ENCODE results near the gene ZDHHC14.

ZDHHC14 gene

DNA sequence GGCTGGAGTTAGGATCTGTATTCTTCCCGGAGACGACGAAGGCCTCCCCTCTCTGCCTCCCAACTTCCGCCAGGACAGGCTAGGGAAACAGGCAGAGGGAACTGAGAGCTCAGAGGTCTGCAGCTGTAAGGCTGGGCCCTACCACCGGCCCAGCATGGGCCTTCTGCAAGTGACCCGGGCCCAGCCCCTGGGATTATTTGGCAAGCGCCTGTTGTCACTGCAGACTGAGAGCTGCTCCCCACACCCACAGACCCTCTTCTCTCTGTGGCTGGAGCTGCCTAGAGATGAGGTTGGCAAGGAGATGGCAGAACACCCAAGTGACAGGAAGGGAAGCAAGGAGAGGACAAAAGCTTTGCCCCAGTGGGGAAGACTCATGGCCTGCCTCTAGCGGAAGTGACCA is 212.6 kb downstream of the ZDHHC14 start:
- DNase-seq (ENCODE audit: low read depth in 1 of 2, low spot score in 1 of 2) = no peak

DNA sequence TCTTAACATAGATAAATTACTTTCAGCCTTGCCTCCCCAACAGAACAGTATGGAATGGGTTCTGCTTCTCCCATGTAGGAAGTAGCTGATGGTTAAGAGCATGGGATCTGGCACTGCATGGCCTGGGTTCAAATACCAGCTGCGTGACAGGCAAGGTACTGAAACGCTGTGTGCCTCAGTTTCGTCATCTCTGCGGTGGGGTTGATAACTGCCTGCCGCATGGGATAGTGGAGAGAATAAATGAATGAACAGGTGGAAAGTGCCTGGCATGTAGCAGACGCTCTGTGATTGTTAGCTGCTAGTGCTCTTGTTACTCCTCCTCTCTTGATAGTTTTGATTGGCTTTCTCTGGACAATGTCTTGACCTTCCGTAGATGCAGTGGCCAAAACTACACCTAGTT is 213.3 kb downstream of the ZDHHC14 start:
- DNase-seq (ENCODE audit: low read depth in 1 of 2, low spot score in 1 of 2) = no peak

DNA sequence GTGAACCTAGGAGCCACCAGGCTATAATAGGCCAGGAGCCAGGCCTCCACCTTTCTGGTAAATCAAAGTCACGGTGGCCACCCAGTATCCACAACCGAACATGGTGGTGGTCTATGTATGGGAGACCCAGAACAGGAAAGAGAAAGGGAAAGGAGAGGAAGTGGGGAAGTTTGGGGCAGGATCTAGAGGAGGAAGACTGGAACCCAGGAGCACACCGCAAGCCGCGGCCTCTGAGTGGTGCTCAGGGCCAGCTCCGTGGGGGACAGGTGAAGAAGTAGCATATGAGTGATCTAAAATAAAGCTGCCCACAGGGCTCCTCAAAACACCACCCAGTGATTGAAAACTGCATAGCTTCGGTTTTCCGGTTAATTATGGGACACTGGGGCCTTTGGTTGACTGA is 214.8 kb downstream of the ZDHHC14 start:
- no peak for DNase-seq (ENCODE audit: low read depth in 1 of 2, low spot score in 1 of 2)

DNA sequence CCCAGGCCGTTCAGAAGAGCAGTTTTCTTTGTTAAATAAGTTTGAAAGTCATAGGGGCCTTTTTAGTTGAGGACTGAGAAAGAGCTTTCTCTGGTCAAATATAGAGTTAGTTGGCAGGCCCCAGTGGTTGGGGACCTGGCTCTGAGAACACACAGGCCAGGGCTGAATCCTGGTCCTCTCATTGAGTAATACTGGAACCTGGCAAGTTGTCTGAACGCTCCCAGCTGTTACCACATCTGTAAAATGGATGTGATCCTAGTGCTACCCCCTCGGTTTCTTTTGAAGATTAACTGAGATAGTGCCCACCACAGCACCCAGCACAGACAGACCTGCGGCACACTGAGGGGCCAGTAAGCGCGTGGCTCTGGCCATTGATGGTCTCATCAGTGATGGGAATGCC is 215.5 kb downstream of the ZDHHC14 start:
- no peak for DNase-seq (ENCODE audit: low read depth in 1 of 2, low spot score in 1 of 2)

DNA sequence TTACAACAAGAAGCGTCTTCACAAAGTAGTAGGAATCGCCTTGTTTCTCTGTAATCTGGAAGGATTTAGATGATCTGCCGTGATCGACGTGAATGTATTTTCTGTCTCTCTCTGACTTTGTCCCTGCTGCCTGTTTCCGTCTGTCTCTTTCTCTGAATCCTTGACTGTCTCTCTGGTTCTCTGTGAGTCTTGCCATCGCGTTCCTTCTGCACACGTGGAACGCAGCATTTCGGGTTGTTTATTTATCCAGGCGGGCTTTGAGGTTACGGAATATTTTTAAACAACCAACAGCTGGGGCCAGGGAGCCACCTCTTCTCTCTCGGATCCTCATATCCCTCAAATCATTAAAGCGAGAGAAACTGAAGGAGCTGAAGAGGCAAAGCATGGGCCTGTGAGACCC is 215.9 kb downstream of the ZDHHC14 start:
- DNase-seq (ENCODE audit: low read depth in 1 of 2, low spot score in 1 of 2) = no peak

DNA sequence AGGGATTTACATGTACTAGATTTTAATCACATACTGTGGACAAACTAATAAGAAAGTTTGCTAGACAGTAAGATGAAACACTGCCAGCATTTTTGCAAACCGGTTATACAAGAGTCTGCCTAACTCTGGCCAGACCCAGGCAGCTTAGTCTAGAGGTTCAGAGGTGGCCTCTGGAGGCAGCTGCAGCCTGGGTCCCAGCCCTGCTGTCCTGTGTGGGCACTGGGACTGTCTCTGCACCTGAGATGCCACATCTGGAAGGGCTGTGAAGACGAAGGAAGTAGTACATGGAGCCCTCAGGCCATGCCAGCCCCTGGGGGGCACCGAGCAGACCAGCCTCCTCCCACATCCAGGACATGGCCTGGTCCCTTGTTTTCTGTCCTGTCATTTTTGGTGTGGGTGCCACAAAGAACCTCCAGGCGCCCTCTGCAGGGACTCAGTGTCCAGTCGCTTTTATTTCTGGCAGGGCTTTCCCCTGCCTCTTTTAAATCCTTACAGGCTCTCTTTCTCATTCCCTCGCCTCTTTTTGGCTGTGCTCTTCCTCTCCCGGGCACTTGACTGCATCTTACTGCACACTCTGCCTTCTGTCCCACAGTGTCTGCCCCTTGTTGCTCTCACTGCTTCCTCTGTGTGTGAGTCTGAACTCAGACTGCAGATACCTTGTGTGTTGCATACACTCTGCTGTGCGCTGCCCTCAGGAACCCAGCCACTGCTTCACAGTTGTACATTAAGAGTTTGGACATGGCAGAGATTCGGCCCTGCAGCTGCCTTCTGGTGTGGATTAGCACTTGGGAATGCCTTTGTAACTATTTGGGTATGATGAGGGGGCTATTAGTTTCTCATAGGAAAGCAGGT is 216.7 kb downstream of the ZDHHC14 start:
- DNase-seq (ENCODE audit: low read depth in 1 of 2, low spot score in 1 of 2) = no peak

DNA sequence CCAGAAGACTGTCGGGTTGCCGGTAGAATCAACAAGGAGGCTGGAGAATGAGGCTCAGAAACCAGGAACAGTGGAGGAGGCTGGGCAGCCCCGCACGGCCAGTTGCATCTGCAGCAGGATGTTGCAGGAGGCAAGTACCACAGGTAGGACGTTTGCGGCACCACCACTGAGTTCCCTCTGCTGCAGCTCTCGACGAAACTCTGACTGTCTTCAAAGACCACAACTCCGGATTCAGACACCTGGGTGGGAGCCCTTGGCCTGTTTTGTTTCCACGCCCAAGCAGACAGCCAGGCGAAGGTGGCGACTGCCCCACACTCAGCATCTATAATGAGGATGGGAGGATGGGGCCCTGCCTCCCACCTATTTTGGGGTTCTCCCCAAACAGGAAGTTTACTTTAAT is 218.2 kb downstream of the ZDHHC14 start:
- no peak for DNase-seq (ENCODE audit: low read depth in 1 of 2, low spot score in 1 of 2)

DNA sequence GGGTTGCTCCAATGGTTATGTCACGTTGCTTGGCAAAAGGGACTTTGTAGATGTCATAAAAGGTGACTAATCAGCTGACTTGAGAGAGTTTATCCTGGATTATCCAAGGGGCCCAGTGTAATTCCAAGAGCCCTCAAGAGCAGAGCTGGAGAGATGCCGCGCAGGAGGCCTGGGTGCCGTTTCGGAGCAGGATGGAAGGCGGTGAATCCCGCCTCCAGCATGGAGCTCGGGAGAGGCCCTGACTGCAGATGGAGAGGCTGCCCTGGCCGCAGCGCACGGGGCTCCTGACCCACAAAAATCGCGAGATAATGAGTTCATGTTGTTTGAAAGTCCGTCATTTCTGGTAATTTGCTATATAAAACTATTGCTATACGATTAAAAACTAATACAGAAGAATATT is 219.8 kb downstream of the ZDHHC14 start:
- DNase-seq (ENCODE audit: low read depth in 1 of 2, low spot score in 1 of 2) = no peak

DNA sequence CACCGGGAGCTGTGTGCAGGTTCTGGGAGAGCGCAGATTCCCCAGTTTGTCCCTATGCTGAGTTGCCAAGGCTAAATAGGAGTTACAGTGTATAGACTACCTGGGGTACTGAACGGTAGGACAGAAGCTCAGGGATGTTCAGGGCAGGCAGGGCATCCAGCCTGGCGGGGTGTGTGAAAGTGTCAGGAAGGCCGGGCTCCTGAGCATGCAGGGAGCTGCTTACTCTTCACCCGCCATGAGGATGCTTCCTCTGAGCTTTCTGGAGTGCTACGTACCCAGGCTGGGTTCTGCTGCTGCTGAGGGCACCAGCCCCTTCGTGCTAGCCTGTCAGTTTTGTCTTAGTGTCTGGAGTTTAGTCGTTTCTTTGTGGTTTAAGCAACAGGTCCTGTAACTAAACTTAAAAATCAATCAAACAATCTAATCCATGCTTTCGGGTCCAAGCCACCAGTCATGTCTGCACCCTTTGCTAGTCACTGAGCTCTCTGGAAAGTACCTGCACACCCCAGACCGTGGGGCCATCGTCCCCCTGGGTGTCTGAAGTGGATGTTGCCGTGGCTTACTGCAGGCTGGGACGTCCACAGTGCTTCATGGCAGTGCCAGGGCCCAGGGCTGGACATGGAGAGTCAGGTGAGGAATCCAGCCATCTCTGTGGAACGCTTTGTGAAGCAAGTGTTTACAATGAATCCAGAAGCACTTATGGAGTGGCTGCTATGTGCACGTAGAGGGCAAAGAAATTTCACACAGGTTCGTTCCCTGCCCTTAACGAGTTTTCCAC is 221.7 kb downstream of the ZDHHC14 start:
- DNase-seq (ENCODE audit: low read depth in 1 of 2, low spot score in 1 of 2) = no peak

DNA sequence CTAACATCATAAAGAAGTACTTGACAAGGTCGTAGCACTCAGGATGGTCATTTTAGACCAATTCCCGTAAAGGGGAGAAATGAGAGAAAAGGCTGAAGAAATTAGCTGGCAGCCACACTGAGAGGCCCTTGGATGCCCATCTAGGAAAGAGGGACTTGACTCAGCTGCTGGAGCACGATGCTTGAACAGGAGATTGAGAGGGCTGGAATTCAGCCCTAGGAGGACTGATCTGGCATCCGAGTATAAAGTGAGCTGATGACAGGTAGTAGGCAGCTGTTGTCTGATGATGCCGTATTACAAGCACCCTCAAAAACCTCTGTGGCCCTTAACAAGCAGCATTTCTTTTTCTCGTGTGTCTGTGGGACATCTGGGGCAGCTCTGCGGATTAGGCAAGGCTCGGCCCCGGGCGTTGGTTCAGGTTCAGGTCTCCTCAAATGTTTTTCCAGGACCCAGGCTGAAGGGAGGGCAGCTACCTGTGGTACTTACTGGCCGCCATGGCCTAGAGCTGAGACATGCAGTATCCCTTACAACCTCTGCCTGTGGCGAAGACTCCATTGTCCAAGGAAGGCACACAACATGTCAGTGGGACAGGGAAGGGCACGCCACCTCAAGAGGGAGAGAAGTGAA is 222.4 kb downstream of the ZDHHC14 start:
- DNase-seq (ENCODE audit: low read depth in 1 of 2, low spot score in 1 of 2) = no peak

DNA sequence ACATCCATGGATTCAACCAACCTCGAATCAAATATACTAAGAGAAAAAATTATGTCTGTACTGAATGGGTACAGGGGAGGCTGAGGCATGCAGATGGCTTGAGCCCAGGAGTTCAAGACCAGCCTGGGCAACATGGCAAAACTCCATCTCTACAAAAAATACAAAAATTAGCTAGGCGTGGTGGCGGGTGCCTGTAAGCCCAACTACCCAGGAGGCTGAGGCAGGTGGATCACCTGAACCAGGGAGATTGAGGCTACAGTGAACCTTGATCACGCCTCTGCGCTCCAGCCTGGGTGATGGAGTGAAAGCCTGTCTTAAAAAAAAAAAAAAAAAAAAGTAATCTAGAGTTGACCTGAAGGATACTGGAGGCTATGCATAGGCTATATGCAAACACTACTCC is 223.0 kb downstream of the ZDHHC14 start:
- DNase-seq (ENCODE audit: low read depth in 1 of 2, low spot score in 1 of 2) = no peak

DNA sequence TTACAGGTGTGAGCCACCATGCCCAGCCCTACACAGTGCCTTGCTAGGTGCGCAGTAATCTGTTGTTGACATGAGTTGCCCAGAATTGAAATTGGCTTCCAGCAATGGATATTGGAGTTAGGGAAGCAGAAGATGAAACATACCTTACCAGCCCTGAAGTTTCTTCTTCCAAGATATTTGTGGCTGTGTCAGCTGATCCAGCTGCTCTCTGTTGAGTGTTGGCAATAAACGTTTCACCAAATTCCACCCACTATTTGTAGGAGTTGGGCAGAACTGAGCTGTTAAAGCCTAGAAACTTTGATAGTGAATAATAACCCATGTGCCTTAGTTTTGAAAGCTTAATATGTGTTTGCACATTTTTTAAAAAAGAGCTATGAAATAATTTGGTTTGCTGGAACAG is 223.8 kb downstream of the ZDHHC14 start:
- no peak for DNase-seq (ENCODE audit: low read depth in 1 of 2, low spot score in 1 of 2)

DNA sequence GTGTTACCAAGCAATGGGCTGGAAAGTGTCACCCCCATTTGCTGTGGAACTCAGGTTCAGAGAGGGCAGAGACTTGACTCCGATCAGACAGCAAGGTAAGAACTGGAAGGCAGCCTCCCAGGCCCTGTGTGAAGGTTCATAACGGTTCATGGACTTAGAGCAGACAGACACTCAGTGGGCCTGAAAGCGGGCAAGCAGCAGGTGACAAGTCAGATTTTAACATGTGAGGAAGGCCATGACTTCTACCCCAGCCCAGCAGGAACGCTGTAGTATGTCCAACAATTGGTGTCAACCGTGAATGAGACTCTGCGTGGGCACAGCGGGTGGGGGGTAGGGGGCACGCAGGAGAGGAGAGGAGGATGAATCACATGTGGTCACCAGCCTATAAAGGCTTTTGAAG is 224.5 kb downstream of the ZDHHC14 start:
- no peak for DNase-seq (ENCODE audit: low read depth in 1 of 2, low spot score in 1 of 2)

DNA sequence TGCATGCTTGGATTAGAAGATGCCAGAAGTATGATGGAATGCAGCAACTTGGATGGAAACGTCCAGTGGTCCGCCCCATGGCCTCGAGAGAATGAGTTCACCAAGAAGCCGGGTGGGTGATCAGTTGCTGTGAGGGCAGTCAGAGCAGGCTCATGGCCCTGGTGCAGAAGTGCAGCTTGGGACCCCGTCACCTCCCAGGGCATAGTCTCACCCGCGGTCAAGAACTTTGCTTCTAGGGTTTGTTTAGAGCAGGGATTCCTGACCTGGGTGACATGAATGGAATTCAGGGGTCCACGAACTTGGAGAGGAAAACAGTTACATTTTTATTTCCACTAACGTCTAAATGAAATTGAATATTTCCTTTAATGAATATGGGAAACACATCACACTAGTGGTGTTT is 225.5 kb downstream of the ZDHHC14 start:
- DNase-seq (ENCODE audit: low read depth in 1 of 2, low spot score in 1 of 2) = no peak

DNA sequence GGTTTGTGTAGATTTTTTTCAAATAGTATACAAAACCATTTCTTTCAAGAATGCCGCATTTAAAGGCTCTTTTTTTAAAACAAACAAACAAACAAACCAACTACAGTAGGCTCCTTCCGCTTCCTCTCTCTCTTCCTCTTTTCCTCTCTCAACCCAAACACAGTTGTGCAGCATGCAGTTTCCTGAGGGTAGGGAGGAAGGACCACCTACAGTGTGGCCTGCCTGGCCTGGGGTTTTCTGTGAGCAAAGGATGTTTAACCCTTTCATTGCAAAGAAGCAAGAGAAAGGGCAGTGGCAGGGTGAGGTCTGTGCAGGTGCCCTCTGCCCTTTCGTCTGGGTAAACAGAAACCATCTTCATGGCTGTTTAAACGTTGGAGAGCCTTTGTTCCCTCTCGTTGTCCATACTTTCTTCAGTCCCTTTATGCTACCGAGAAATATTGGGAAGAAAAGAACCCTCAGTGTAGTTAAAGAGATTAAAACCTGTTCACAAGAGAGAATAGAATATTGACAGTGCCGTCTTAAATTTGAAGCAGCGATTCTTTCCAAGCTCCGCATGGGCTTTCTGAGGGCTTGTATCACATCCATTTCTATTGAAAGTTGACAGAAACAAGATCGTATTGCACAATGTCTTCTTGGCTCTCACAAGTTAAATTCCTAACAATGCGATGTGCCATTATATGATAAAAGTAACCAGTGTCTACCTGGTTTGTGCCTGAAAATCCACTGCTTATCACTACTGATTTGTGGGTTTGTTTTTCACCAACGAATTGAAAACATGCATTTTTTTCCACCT is 226.5 kb downstream of the ZDHHC14 start:
- DNase-seq (ENCODE audit: low read depth in 1 of 2, low spot score in 1 of 2) = no peak

DNA sequence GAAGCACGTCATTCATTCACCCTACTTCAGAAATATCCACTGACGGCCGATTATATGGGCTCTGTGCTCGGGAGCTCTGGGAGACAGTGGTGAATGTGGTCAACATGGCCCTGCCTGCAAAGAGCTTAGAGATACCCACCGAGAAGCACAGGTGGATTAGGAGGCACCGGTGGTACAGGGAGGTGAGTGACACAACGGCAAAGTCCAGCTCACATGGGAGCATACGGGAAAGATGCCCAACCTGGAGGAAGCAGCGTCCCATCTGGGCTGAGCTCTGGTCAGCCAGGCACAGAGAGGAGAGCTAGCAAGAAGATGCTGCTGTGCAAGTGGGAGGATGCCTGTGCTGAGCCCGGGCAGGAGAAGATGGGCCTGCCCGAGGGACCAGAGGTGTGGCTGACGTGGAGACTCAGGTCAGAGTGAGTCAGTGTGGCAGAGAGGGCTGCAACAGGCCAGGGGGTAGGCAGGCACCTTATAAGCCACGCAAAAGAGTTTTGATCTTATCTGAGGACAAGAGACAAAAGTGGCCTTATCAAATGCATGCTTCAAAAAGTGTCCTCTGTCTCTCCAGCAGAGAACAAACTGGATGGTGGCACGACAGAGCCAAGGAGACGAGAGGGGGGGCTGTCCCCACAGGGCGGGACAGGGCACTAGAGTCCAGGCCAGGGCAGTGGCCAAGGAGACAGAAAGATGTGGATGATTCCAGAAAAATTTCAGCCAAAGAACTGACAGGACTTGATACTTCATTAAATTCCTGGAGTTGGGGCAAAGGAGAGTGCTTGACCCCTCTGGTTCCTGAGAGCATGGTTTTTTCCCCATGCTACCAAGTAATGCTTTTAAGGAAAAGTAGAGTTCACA is 227.5 kb downstream of the ZDHHC14 start:
- no peak for DNase-seq (ENCODE audit: low read depth in 1 of 2, low spot score in 1 of 2)

DNA sequence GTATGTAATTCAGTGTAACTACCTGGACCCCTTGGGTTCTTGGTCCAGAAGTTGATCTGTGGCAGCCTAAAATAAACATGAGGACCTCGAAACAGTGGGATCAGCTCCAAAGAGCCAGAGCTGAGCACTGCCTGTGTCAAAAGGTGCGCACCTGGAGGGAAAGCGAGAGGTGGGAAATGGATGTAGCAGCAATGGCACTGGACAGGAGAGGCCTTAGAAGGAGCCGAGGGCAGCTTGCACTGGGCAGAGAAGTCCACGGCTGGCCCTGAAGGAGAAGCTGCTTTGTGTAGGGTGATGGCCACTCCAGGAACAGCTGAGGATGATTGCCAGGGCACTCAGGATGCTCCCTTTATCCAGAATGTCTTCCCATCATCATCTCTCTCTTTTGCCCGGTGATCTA is 228.1 kb downstream of the ZDHHC14 start:
- no peak for DNase-seq (ENCODE audit: low read depth in 1 of 2, low spot score in 1 of 2)

DNA sequence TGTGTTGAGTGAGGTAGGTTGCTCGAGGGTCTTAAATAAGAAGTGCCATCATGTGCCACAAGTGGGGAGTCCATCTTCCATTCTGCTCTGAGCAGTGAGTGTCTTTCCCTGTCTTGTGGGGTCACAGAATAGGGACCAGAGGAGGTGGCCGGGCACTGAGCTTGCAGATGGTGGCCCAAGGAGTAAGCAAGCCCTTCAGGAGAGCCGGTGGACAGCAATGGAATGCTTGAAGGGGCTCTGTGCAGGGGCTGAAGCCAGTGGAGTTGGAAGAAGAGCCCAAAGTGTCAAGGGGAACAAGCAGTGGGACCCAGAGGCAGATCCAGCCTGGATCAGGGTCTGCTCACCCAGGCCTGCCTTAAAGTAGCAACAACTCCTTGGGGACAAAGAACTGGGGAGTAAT is 228.6 kb downstream of the ZDHHC14 start:
- no peak for DNase-seq (ENCODE audit: low read depth in 1 of 2, low spot score in 1 of 2)

DNA sequence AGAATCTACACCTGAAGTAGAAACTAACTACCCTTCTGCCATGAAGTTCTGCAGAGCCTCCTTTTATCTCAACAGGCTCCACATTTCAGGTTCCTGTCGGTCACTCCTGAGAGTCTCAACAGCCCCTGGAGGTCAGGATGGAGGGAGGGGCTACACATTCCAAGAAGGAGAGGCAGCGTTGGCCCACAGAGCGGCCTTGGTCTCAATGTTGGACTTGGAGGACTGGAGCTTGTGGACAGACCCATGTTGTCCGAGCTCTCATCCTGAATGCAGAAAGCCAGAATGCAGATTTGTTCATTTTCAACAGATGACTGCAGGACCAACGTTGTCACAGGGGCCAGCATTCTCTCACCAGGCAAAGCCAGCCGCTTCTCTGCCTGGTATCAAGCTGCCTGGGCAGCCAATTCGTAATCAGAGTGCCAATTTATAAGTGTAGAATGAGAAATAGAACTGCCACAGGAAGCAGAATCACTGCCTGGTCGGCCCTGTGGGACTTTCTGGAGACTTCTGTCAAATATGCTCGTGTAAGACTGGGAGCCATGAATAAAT is 229.5 kb downstream of the ZDHHC14 start:
- DNase-seq (ENCODE audit: low read depth in 1 of 2, low spot score in 1 of 2) = no peak

DNA sequence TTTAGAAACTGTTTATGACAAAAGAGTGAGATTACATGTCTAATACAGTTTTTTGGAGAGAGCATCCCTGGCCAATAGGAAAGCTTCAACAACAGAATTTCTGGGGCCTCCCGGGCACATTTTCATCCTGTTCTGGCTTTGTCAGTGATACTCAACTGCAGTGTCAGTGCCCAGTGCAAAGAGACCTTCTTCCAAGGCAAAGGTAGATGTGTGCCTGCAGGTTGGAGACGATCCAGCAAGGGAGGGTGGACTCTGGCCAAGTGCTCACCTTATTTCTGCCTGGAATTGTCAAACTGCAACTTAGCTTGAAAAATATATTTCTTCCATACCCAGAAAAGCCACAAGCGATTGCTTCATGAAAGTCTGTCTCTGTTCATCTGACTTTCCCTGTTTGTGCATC is 230.4 kb downstream of the ZDHHC14 start:
- DNase-seq (ENCODE audit: low read depth in 1 of 2, low spot score in 1 of 2) = no peak
